A549 (cell line): ENCODE measurements around the gene DAPL1. TPM values are rescaled to one million over a fixed set of nuclear protein-coding genes. Genes with fewer than 3 reads are reported as not detected.

ENCODE experiments used
- ATAC-seq, 2 experiments: fragments of 200-7000 bp in 1 of 2; fragments of >200 bp in 1 of 2; cut with Nextera tagmentation in 1 of 2; cut with Tn5 transposase in 1 of 2; 3 replicates each; pipeline versions ENCODE4 v1.8.0 to v1.9.1; 2018 to 2020; ENCODE audit warnings: mild to moderate bottlenecking in 1 of 2, moderate library complexity in 1 of 2
- CTCF ChIA-PET: fragments of 300-600 bp; sonication (Branson Sonifier 250); formaldehyde crosslinking; extraction: SDS; loops from one replicate; lab custom pipeline; 2021; ENCODE audit warnings: antibody characterized with exemption, inconsistent platforms; lab: Yijun Ruan, JAX
- POLR2A ChIA-PET: fragments of 350-600 bp; formaldehyde crosslinking; extraction: SDS; loops from one replicate; lab custom pipeline; 2021; ENCODE audit warnings: antibody characterized with exemption, inconsistent platforms; lab: Yijun Ruan, JAX
- DNase-seq, 2 experiments: peaks; one replicate each; pipeline versions ENCODE4 v3.0.0 to v3.0.0-alpha.2; 2011 to 2016; ENCODE audit warnings: low read depth in 1 of 2, low spot score in 1 of 2
- FAIRE-seq: peaks from 2 replicates; lab custom pipeline; 2011; peaks lifted over from hg19 to GRCh38; lab: Jason Lieb, UNC
- H3K27ac ChIP-seq, 2 experiments: fragments of >200 bp; sonication (Bioruptor Twin); formaldehyde crosslinking; 3 replicates each; pipeline ENCODE4 v1.5.1; 2016 to 2017
- H3K4me1 ChIP-seq: fragments of >200 bp; sonication (Bioruptor Twin); formaldehyde crosslinking; 3 replicates; pipeline ENCODE4 v1.6.1; 2016
- H3K4me2 ChIP-seq: fragments of >200 bp; sonication (Bioruptor Twin); formaldehyde crosslinking; 3 replicates; pipeline ENCODE4 v1.6.1; 2016
- H3K4me3 ChIP-seq: fragments of >200 bp; sonication (Bioruptor Twin); formaldehyde crosslinking; 3 replicates; pipeline ENCODE4 v1.5.1; 2016
- H3K9me3 ChIP-seq: fragments of >200 bp; sonication (Bioruptor Twin); formaldehyde crosslinking; 3 replicates; pipeline ENCODE4 v1.6.1; 2016
- CBX2 ChIP-seq: fragments of 200-600 bp; sonication (generic); IDR thresholded peaks from 2 replicates; pipeline ENCODE4 v1.6.1; 2016; ENCODE audit warnings: low read depth, mild to moderate bottlenecking, borderline replicate concordance
- CHD4 ChIP-seq: fragments of 200-600 bp; sonication (generic); IDR thresholded peaks from 2 replicates; pipeline ENCODE4 v1.6.1; 2016; ENCODE audit warnings: antibody characterized with exemption, mild to moderate bottlenecking, borderline replicate concordance
- EP300 ChIP-seq, 2 experiments: fragments of >200 bp; sonication (Bioruptor Twin); formaldehyde crosslinking; IDR thresholded peaks; 2 replicates in 1 of 2; 3 replicates in 1 of 2; pipeline ENCODE4 v1.6.1; 2016 to 2017
- FOSB ChIP-seq: fragments of 250-450 bp; sonication (Bioruptor Pico); IDR thresholded peaks from 2 replicates; pipeline ENCODE4 v1.5.0; 2020; ENCODE audit warnings: mild to moderate bottlenecking, moderate library complexity
- GATA3 ChIP-seq: IDR thresholded peaks from 2 replicates; pipeline ENCODE4 v1.6.1; 2012; ENCODE audit warnings: borderline replicate concordance
- HDAC2 ChIP-seq: fragments of 200-600 bp; sonication (generic); IDR thresholded peaks from 2 replicates; pipeline ENCODE4 v1.6.1; 2016
- HEYL ChIP-seq: fragments of 250-450 bp; sonication (Bioruptor Pico); IDR thresholded peaks from 2 replicates; pipeline ENCODE4 v1.8.0; 2021; ENCODE audit warnings: mild to moderate bottlenecking, moderate library complexity
- HOXA7 ChIP-seq: fragments of 250-450 bp; sonication (Bioruptor Pico); IDR thresholded peaks from 2 replicates; pipeline ENCODE4 v1.5.0; 2020; ENCODE audit warnings: mild to moderate bottlenecking, moderate library complexity
- JUN ChIP-seq, 2 experiments: fragments of >200 bp; sonication (Bioruptor Twin); formaldehyde crosslinking; IDR thresholded peaks; 2 replicates in 1 of 2; 3 replicates in 1 of 2; pipeline ENCODE4 v1.6.1; 2016 to 2017
- KDM5A ChIP-seq: fragments of 200-600 bp; sonication (generic); IDR thresholded peaks from 2 replicates; pipeline ENCODE4 v1.6.1; 2016; ENCODE audit warnings: antibody characterized with exemption, mild to moderate bottlenecking
- MAFK ChIP-seq: fragments of 450-650 bp; IDR thresholded peaks from 2 replicates; pipeline ENCODE4 v1.6.1; 2014; ENCODE audit not compliant: partially characterized antibody
- NFE2L2 ChIP-seq: fragments of 150-350 bp; conservative IDR thresholded peaks from 2 replicates; pipeline ENCODE4 v1.6.1; 2014; ENCODE audit warnings: low read length
- RARB ChIP-seq: fragments of 250-450 bp; sonication (Bioruptor Pico); IDR thresholded peaks from 2 replicates; pipeline ENCODE4 v1.8.0; 2021; ENCODE audit warnings: mild to moderate bottlenecking, moderate library complexity
- RCOR1 ChIP-seq: fragments of 150-350 bp; IDR thresholded peaks from 2 replicates; pipeline ENCODE4 v1.6.1; 2014; ENCODE audit warnings: antibody characterized with exemption, low read length, low read depth
- RFX5 ChIP-seq: fragments of 450-650 bp; IDR thresholded peaks from 2 replicates; pipeline ENCODE4 v1.7.1; 2014; ENCODE audit warnings: antibody characterized with exemption, mild to moderate bottlenecking, moderate library complexity
- SREBF2 ChIP-seq: fragments of 450-650 bp; IDR thresholded peaks from 2 replicates; pipeline ENCODE4 v1.6.1; 2014; ENCODE audit warnings: mild to moderate bottlenecking, moderate library complexity
- TP53 ChIP-seq: fragments of 250-450 bp; sonication (Bioruptor Pico); IDR thresholded peaks from 2 replicates; pipeline ENCODE4 v1.5.0; 2021; ENCODE audit warnings: mild to moderate bottlenecking, moderate library complexity
- ZC3H11A ChIP-seq: fragments of 450-650 bp; IDR thresholded peaks from 2 replicates; pipeline ENCODE4 v1.6.1; 2014; ENCODE audit warnings: antibody characterized with exemption, mild to moderate bottlenecking
- ZNF302 ChIP-seq: fragments of 250-450 bp; sonication (Bioruptor Pico); IDR thresholded peaks from 2 replicates; pipeline ENCODE4 v1.9.0; 2021; ENCODE audit warnings: inconsistent platforms, mild to moderate bottlenecking, moderate library complexity
- WGBS: methylation state at CpG from one replicate; pipeline ENCODE4 v1.1.6; 2017; ENCODE audit errors: missing lambda C conversion rate; 5-methylcytosine and 5-hydroxymethylcytosine counted together
- polyA plus RNA-seq, 4 experiments: library from polyadenylated mRNA; depleted of rRNA in 3 of 4; stranded (reverse); fragments of >200 nt; fragmentation: RNase III in 1 of 4; extraction: RNeasy Plus Mini Kit Qiagen cat#74134 plus additional on column Dnase treatment in 1 of 4; gene quantifications; 2 replicates in 3 of 4; 3 replicates in 1 of 4; pipeline ENCODE4 v1.2.3, GENCODE V29; 2011 to 2017
- TF ChIP-seq, protein P1 (sequence below): IDR thresholded peaks from 2 replicates; pipeline ENCODE4 v1.6.1; 2012
- TF ChIP-seq, protein P2 (sequence below): fragments of 200-600 bp; sonication (generic); IDR thresholded peaks from 2 replicates; pipeline ENCODE4 v1.6.1; 2016; ENCODE audit warnings: antibody characterized with exemption, mild to moderate bottlenecking, moderate library complexity
- TF ChIP-seq, protein P3 (sequence below): fragments of >200 bp; sonication (Bioruptor Twin); formaldehyde crosslinking; IDR thresholded peaks from 3 replicates; pipeline ENCODE4 v1.5.1; 2016
- TF ChIP-seq, protein P4 (sequence below): IDR thresholded peaks from 2 replicates; pipeline ENCODE4 v1.6.1; 2012; ENCODE audit warnings: low read depth, borderline replicate concordance

DAPL1 gene
- polyA plus RNA-seq, 2 of the 4 experiments (the other 2 are of a cell fraction), result not detected

DNA sequence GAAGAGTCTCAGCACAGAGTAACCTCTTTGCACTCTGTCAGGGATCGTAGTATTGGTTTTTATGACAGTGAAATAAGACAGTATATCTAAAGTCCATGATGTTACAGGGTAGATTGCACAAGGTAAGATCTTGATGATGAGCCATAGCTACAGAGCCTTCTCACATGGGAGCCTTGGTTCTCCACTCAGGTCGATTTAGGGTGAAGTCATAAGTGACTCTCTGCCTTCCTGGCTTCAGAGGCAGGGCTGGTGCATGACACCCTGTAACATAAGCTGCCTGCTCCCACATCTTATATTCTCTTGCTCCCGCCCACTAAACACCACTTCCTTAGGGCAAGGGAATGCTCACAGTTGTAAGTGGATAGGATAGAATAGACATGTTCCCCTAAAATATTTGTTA is 13.3 kb downstream of the DAPL1 start:
- Histone ChIP-seq H3K27ac (no peak overlapping the region), H3K4me3 (no peak overlapping the region), H3K9me3 (no peaks in the 10 kb centered on the region), H3K4me2 (no peak overlapping the region), H3K4me1 (no peaks in the 10 kb centered on the region)
- ATAC-seq, result no peak; a peak in 1 of 6 replicates
- ChIA-PET POLR2A (no interaction called here), CTCF (interaction anchor here (1.4 kb wide), 1 partner anchor 54 kb away, joined by 4 read pairs; no protein-coding TSS in a partner anchor)
- TF ChIP-seq NFE2L2, result no peak
- TF ChIP-seq, protein P1, sequence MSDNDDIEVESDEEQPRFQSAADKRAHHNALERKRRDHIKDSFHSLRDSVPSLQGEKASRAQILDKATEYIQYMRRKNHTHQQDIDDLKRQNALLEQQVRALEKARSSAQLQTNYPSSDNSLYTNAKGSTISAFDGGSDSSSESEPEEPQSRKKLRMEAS, result no peak
- TF ChIP-seq CBX2, result no peak
- no peak for TF ChIP-seq HEYL (CRISPR knock-in tag)
- no peak for TF ChIP-seq JUN (IDR thresholded peaks at IDR 0.05)
- TF ChIP-seq SREBF2, result no peak
- no peak for TF ChIP-seq HDAC2
- no peak for TF ChIP-seq FOSB
- no peak for TF ChIP-seq CHD4
- TF ChIP-seq RCOR1, result no peak
- TF ChIP-seq, protein P2, sequence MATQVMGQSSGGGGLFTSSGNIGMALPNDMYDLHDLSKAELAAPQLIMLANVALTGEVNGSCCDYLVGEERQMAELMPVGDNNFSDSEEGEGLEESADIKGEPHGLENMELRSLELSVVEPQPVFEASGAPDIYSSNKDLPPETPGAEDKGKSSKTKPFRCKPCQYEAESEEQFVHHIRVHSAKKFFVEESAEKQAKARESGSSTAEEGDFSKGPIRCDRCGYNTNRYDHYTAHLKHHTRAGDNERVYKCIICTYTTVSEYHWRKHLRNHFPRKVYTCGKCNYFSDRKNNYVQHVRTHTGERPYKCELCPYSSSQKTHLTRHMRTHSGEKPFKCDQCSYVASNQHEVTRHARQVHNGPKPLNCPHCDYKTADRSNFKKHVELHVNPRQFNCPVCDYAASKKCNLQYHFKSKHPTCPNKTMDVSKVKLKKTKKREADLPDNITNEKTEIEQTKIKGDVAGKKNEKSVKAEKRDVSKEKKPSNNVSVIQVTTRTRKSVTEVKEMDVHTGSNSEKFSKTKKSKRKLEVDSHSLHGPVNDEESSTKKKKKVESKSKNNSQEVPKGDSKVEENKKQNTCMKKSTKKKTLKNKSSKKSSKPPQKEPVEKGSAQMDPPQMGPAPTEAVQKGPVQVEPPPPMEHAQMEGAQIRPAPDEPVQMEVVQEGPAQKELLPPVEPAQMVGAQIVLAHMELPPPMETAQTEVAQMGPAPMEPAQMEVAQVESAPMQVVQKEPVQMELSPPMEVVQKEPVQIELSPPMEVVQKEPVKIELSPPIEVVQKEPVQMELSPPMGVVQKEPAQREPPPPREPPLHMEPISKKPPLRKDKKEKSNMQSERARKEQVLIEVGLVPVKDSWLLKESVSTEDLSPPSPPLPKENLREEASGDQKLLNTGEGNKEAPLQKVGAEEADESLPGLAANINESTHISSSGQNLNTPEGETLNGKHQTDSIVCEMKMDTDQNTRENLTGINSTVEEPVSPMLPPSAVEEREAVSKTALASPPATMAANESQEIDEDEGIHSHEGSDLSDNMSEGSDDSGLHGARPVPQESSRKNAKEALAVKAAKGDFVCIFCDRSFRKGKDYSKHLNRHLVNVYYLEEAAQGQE, result no peak
- TF ChIP-seq ZNF302 (CRISPR knock-in tag), result no peak
- TF ChIP-seq TP53, result no peak
- no peak for TF ChIP-seq ZC3H11A
- TF ChIP-seq HOXA7 (CRISPR knock-in tag), result no peak
- no peak for TF ChIP-seq RARB (CRISPR knock-in tag)
- no peak for FAIRE-seq
- 50% methylated on average over 3 of the region's 3 CpGs for whole genome bisulfite sequencing
- DNase-seq, result no peak

DNA sequence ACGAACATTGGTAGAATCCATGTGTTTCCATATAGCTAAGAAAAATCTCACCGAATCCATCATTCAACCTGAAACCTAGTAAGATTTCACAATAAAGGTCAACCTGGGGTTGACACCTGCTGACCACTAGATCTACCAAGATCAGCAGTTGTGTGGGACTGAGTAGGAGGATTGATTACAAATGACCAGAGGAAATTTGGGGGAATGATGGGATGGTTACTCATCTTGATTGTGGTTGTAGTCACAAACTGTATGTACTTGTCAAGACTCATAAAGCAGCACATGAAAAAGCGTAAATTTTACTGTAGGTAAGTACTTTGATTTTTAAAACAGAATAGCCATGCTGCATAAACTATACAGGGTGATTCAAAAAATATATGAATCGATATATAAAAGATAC is 14.7 kb downstream of the DAPL1 start:
- Histone ChIP-seq H3K27ac (no peak overlapping the region), H3K4me3 (no peak overlapping the region), H3K4me1 (no peaks in the 10 kb centered on the region), H3K4me2 (no peak overlapping the region), H3K9me3 (no peaks in the 10 kb centered on the region)
- DNase-seq, result no peak
- WGBS, result 26% methylated on average over 4 of the region's 4 CpGs
- ATAC-seq, result no peak
- TF ChIP-seq, protein P3, sequence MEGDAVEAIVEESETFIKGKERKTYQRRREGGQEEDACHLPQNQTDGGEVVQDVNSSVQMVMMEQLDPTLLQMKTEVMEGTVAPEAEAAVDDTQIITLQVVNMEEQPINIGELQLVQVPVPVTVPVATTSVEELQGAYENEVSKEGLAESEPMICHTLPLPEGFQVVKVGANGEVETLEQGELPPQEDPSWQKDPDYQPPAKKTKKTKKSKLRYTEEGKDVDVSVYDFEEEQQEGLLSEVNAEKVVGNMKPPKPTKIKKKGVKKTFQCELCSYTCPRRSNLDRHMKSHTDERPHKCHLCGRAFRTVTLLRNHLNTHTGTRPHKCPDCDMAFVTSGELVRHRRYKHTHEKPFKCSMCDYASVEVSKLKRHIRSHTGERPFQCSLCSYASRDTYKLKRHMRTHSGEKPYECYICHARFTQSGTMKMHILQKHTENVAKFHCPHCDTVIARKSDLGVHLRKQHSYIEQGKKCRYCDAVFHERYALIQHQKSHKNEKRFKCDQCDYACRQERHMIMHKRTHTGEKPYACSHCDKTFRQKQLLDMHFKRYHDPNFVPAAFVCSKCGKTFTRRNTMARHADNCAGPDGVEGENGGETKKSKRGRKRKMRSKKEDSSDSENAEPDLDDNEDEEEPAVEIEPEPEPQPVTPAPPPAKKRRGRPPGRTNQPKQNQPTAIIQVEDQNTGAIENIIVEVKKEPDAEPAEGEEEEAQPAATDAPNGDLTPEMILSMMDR, result no peak
- no peak for TF ChIP-seq MAFK
- no peak for FAIRE-seq
- ChIA-PET POLR2A (no interaction called here), CTCF (no interaction called here)

DNA sequence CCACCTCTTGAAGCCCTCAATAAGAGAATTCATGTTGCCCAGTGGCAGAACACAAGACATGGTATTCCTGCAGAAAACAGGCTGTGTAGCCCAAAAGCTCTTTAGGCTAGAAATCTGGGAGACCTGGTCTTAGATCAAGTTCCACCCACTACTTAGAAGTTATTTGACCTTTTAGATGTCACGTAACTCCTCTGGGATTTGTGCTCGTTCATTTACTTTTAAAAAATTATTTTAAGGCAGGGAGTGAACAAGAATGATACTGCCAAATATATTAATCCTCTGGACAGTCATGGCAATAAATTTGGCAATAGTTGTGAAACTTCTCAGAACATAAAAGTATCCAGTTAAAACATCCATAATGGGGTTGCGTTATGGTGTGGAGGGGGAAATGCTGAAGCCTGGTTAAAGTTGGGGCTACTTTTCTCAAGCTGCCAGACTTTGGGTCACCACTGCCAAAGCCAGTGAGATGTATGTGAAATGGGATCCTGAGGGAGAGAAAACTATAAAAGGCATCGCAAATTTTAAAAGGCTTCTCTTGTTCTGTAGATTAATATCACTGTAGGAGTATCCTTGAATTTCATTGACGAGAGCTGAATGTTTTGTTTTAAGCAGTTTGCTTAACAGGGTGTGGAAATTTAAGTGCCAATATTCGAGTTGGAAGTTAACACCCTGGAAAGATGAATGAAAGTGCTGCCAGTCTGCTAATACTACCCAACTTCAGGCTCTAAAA is 15.8 kb downstream of the DAPL1 start:
- H3K4me1 ChIP-seq, result no peaks in the 10 kb centered on the region
- no peak overlapping the region for H3K4me3 ChIP-seq
- no peak for TF ChIP-seq EP300 (IDR thresholded peaks at IDR 0.05)
- TF ChIP-seq HOXA7 (CRISPR knock-in tag), result no peak
- no peak for TF ChIP-seq KDM5A
- TF ChIP-seq RFX5, result no peak
- TF ChIP-seq FOSB, result no peak
- TF ChIP-seq, protein P4, sequence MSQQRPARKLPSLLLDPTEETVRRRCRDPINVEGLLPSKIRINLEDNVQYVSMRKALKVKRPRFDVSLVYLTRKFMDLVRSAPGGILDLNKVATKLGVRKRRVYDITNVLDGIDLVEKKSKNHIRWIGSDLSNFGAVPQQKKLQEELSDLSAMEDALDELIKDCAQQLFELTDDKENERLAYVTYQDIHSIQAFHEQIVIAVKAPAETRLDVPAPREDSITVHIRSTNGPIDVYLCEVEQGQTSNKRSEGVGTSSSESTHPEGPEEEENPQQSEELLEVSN, result no peak
- TF ChIP-seq CHD4, result no peak
- TF ChIP-seq GATA3, result no peak
- TF ChIP-seq MAFK, result no peak
- TF ChIP-seq, all 56 proteins: peak for 0
- CTCF ChIA-PET, result interaction anchor here (2.1 kb wide), 1 partner anchor 9 kb away, joined by 8 read pairs; no protein-coding TSS in a partner anchor
- Histone ChIP-seq H3K27ac (no peak overlapping the region), H3K4me2 (no peak overlapping the region), H3K9me3 (no peaks in the 10 kb centered on the region)
- DNase-seq, result no peak
- POLR2A ChIA-PET, result no interaction called here
- 30% methylated on average over 6 of the region's 6 CpGs for WGBS
- ATAC-seq, result no peak
- FAIRE-seq, result no peak
